ENCODE data around the gene KCNG1.

Gene KCNG1

DNA sequence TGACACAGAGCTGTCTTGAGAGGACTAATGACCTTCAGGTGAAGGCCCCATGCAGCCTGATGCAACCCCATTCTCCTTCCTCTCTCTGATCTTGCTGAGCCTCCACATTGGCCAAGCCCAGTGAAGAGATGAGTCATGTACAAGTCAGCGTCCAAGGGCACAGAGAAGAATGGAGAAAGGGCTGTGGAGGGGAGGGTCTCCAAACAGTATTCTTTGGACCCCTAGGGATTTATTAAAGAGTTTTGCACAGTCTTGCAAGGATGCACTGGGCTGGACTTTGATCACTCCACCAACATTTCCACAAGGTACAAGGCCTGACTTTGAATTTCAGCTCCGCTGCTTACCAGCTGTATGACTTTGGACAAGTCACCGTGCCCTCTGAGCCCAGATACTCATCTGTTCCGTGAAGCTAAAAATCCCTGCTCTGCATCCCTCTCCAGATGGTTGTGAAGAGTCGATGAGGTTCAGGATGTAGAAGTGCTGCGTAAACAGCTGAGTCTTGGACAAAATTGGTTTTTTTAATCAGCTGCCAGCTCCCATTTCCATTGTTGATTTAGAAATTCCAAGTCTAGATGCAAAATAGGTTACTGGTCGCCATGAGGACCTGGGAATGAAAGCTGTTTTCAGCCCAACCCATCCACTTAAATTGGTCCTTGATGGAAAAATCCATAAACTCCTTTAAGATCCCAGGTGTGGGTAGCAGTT, 14.1 kb upstream of the KCNG1 start:
- no peak overlapping the region for H3K4me3 ChIP-seq (ENCODE audit: low read depth, low read length)
- TF ChIP-seq, protein P1, sequence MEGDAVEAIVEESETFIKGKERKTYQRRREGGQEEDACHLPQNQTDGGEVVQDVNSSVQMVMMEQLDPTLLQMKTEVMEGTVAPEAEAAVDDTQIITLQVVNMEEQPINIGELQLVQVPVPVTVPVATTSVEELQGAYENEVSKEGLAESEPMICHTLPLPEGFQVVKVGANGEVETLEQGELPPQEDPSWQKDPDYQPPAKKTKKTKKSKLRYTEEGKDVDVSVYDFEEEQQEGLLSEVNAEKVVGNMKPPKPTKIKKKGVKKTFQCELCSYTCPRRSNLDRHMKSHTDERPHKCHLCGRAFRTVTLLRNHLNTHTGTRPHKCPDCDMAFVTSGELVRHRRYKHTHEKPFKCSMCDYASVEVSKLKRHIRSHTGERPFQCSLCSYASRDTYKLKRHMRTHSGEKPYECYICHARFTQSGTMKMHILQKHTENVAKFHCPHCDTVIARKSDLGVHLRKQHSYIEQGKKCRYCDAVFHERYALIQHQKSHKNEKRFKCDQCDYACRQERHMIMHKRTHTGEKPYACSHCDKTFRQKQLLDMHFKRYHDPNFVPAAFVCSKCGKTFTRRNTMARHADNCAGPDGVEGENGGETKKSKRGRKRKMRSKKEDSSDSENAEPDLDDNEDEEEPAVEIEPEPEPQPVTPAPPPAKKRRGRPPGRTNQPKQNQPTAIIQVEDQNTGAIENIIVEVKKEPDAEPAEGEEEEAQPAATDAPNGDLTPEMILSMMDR (IDR thresholded peaks at IDR 0.05; ENCODE audit: low read depth, low read length, missing control alignments): no peak
- no peak for DNase-seq (ENCODE audit: low read depth)

- TF ChIP-seq, protein P1 (IDR thresholded peaks at IDR 0.05; ENCODE audit: low read depth, low read length, missing control alignments): no peak
- H3K4me3 ChIP-seq (ENCODE audit: low read depth, low read length): no peak overlapping the region
- DNase-seq (ENCODE audit: low read depth): no peak
These were observed 13.3 kb upstream of the KCNG1 start for GRCh38 chr20:51036226-51036625.

DNA sequence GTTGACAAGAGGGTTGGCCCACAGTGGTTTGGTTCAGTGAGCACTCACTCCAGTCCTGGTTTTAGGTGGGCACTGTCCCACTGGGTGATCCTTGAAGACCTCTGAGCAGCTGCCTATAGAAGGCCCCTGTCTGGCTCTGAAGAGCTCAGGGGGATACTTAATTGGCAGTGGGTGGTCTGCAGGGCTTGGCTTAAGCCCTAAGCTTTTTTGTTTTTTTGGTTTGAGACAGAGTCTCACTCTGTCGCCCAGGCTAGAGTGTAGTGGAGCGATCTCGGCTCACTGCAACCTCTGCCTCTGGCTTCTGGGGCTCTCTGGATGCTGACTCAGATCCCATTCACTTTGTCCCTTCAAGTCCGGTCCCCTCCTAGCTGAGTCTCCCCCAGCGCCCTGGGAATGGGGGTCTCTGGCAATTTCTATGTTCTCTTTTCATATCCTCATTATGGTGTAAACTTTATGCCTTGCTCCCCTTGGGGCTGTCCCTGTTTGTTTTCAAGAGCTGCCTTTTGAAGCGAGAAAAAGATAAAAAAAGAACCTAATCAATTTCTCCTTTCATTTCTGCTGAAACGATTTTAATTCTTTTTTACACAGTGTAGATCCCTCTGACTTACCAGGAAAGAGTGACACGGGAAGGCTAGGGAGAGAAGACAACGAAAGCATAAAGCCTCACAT, 12.2 kb upstream of the KCNG1 start:
- H3K4me3 ChIP-seq (ENCODE audit: low read depth, low read length): no peak overlapping the region
- TF ChIP-seq, protein P1 (IDR thresholded peaks at IDR 0.05; ENCODE audit: low read depth, low read length, missing control alignments): no peak
- no peak for DNase-seq (ENCODE audit: low read depth)

DNA sequence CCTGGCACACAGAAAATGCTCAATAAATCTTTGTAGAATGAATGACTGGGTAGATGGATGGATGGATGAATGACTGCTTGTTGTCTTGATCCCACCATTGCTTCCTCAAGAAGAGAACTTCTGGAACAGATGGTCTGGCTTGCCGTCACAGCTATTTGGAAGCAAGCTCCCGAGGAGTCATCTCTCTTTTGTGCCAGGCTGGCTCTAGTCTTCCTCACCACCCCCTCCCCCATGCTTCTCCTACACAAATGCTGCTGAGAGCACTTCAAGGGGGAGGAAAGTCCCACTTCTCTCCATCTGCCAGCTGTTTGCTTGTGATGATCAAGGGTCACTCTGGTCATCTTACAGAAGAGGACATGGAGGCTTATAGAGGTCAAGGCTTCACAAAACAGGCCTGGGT, 11.6 kb upstream of the KCNG1 start:
- no peak for DNase-seq (ENCODE audit: low read depth)
- H3K4me3 ChIP-seq (ENCODE audit: low read depth, low read length): no peak overlapping the region
- TF ChIP-seq, protein P1 (IDR thresholded peaks at IDR 0.05; ENCODE audit: low read depth, low read length, missing control alignments): no peak

DNA sequence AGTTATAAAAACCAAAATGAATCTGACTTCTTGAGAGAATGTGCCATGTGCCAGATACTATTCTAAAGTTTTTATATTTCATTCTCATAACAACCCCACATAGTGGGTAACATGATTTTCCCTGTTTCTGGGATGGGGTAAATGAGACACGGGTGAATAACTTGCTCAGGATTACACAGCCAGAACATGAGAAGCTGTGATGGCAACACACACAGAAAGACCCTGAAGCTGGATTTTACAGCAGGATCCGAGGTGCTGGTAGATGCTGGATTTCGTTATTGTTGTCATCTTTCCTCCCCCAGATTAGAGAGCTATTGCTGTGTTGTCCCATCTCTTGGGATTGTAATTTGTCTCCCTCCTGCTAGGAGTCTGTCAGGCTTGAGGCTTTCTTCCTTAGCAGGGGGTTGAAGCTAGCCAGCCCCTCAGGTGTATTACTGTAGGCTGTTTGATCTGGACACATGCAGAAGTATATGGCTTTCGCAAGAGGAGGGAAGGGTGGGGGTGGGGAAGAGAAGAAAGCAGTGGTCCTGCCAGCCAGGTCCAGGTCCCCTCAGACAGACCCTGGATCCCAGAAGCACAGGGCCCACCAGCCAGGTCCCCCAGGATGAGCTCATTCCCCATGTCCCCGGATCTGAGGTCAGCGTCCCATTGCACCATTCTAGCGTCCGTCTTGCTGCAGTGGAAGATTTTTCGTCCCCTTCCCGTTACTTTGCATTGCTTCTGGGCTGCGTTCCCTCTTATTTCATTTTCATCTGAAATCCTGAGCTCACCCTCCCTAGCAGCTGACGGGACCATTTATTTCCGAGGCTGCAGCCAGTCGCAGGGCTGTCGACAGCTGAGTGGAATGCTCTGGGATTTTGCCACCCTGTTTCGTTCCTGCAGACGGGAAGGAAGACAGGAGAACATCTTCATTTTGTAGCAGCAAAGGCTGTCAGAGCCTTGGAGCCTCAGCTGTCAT, 7.3 kb upstream of the KCNG1 start:
- DNase-seq (ENCODE audit: low read depth): no peak
- H3K4me3 ChIP-seq (ENCODE audit: low read depth, low read length): no peak overlapping the region
- TF ChIP-seq, protein P1 (IDR thresholded peaks at IDR 0.05; ENCODE audit: low read depth, low read length, missing control alignments): no peak

DNA sequence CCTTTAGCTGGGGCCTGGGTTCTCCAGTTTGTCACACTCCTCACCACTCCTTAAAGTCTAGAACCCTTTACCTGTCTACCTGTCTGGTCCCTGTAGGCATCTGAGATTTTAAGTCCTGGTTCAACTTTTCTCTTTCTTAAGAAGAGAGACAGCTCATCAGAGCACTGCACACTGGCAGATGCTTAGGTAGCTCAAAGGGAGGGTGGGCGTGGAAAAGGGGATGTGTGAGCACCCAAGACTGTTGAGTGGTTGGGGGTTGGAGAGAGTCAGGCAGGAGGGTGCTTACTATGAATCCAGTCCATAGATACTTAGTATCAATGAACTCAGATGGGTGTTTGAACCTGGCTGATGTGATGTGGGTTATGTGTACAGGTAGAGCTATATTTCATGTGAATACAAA, 6.6 kb upstream of the KCNG1 start:
- no peak for DNase-seq (ENCODE audit: low read depth)
- H3K4me3 ChIP-seq (ENCODE audit: low read depth, low read length): no peak overlapping the region
- TF ChIP-seq, protein P1 (IDR thresholded peaks at IDR 0.05; ENCODE audit: low read depth, low read length, missing control alignments): no peak
